ENCODE data around the gene DNAJC1.
A peak's percentile ranks its signal among the peaks of the same experiment; 100 is the strongest.

GRCh38 chr10:21989453-21990154 lies 13.9 kb downstream of the DNAJC1 start:
- TF ChIP-seq EZH2 (IDR thresholded peaks at IDR 0.05; ENCODE audit: borderline replicate concordance, low read depth, low read length, severe bottlenecking) (no peak), CTCF (IDR thresholded peaks at IDR 0.05; ENCODE audit: borderline replicate concordance, extremely low read depth, low read length, poor library complexity, severe bottlenecking) (peak; percentile 59)
